Measurements from ENCODE around the gene TBC1D7. TPM values are rescaled to one million over a fixed set of nuclear protein-coding genes. Genes with fewer than 3 reads are reported as not detected.

Gene TBC1D7
- total and polyA plus RNA-seq, 10 donors: 10.9 to 20.9 (median 15.7) TPM

DNA sequence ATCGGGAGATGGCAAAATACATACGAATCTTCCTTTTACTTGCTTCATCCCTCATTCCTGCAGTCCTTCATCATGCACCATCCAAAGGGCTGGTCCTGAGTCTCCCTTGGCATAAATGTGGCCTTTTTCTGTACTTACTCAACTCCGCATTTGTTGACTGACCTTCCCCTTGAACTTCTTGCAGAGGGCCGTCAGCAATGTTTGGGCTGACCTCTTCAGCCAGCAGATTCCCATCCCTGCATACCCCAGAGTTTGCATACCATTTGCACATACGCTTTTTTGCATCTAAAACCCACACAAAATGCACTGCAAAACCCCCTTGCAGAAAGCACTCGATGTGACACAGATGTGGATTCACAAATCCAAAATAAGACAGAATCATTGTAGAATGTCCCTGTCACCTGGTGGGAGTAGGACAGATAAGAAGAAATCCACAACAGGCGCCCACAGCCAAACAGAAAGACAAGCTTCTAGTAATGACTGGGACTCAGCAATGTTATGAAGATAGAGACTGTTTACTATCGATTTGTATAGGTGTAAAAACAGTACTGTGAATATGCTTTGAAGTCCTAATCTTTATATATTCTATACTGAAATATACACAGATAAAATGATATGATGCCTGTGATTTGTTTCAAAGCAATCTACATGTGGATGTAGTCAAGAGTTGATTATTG, 45.8 kb downstream of the TBC1D7 start:
- H3K4me3 ChIP-seq: no peak overlapping the region
- H3K27me3 ChIP-seq (replicated peaks in 1 of 7): no peaks in the 10 kb centered on the region
- peaks cover 0 to 15% (median 12%) of the 10 kb centered on the region in 8 donors for H3K9me3 ChIP-seq
- peaks cover 0 to 75% (median 29%) of the 10 kb centered on the region in 6 donors for H3K4me1 ChIP-seq
- H3K36me3 ChIP-seq: peaks cover 0 to 99% (median 35%) of the 10 kb centered on the region in 6 donors
- 74 to 83% (median 75%) methylated on average over 8 of the region's 8 CpGs for WGBS, 5 donors
- intact Hi-C loops (cut with DNase I; ENCODE audit: low total_unique reads): no loop called here
- H3K27ac ChIP-seq: no peak overlapping the region
- no peak for DNase-seq
- TF ChIP-seq POLR2AphosphoS5 (IDR thresholded peaks at IDR 0.05) (no peak), POLR2A (IDR thresholded peaks at IDR 0.05) (no peak)
- TF ChIP-seq, protein P1, sequence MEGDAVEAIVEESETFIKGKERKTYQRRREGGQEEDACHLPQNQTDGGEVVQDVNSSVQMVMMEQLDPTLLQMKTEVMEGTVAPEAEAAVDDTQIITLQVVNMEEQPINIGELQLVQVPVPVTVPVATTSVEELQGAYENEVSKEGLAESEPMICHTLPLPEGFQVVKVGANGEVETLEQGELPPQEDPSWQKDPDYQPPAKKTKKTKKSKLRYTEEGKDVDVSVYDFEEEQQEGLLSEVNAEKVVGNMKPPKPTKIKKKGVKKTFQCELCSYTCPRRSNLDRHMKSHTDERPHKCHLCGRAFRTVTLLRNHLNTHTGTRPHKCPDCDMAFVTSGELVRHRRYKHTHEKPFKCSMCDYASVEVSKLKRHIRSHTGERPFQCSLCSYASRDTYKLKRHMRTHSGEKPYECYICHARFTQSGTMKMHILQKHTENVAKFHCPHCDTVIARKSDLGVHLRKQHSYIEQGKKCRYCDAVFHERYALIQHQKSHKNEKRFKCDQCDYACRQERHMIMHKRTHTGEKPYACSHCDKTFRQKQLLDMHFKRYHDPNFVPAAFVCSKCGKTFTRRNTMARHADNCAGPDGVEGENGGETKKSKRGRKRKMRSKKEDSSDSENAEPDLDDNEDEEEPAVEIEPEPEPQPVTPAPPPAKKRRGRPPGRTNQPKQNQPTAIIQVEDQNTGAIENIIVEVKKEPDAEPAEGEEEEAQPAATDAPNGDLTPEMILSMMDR (IDR thresholded peaks at IDR 0.05 in 8 of 11, conservative IDR thresholded peaks at IDR 0.05 in 3 of 11): no peak

DNA sequence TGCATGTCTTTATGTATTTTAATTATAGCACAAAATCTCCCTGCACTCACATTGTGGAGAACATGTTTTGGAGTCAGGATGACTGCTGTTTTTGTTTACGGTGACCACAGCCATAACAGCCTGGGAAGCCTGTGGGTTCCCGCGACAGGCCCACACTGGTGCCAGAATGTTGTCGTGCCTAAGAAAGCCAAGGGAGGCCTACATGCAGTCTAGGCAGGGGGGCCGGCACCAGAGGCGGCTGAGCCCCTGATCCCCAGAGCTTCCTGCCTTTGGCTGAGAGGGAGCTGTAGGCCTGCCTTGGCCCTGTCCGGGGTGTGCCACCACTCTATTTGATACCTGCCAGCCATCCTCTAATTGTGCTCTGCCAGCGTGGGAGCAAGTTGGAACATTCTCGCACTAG, 46.7 kb downstream of the TBC1D7 start:
- Histone ChIP-seq H3K4me3 (no peak overlapping the region), H3K36me3 (peaks cover 0 to 96% (median 28%) of the 10 kb centered on the region in 6 donors), H3K27me3 (replicated peaks in 1 of 7) (no peaks in the 10 kb centered on the region), H3K9me3 (peaks cover 0 to 6% (median 3%) of the 10 kb centered on the region in 8 donors), H3K4me1 (peaks cover 0 to 76% (median 34%) of the 10 kb centered on the region in 6 donors), H3K27ac (no peak overlapping the region)
- intact Hi-C loops (cut with DNase I; ENCODE audit: low total_unique reads): no loop called here
- no peak for DNase-seq
- 88 to 94% (median 89%) methylated on average over 8 to 9 of the region's 9 CpGs for WGBS, 5 donors
- peak in 1 of 3 donors; percentile 47 for TF ChIP-seq POLR2AphosphoS5 (IDR thresholded peaks at IDR 0.05)
- no peak for TF ChIP-seq POLR2A (IDR thresholded peaks at IDR 0.05)

DNA sequence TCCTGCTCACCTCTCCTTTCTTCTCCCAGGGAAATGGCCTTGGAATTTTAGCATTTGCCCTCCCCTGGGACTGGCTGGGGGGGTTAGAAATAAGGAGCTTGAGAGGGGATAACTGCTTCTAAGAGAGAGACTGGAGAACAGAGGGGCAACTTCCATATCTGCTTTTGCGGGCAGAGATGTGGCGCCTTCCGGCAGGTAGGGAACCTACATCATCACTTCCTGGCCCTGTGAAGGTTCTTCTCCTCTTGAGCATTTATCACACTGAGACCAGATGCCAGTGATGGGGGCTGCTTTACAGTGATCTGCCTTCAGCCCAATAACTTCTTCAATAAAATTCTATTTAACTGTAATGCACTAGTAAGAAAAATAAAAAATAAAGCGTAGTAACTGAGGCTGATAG, 48.1 kb downstream of the TBC1D7 start:
- TF ChIP-seq POLR2AphosphoS5 (IDR thresholded peaks at IDR 0.05) (no peak), POLR2A (IDR thresholded peaks at IDR 0.05) (no peak)
- TF ChIP-seq, protein P1 (IDR thresholded peaks at IDR 0.05 in 8 of 11, conservative IDR thresholded peaks at IDR 0.05 in 3 of 11): no peak
- intact Hi-C loops (cut with DNase I; ENCODE audit: low total_unique reads): no loop called here
- peaks cover 0 to 73% (median 25%) of the 10 kb centered on the region in 6 donors for H3K4me1 ChIP-seq
- no peak for DNase-seq
- H3K36me3 ChIP-seq: peaks cover 0 to 82% (median 19%) of the 10 kb centered on the region in 6 donors
- H3K27me3 ChIP-seq (replicated peaks in 1 of 7): no peaks in the 10 kb centered on the region
- no peaks in the 10 kb centered on the region for H3K9me3 ChIP-seq
- WGBS, 5 donors: 39 to 64% (median 55%) methylated on average over 4 of the region's 4 CpGs
- H3K27ac ChIP-seq: peak overlapping the region in 4 of 8 donors; percentile 36 to 70 (median 53)
- no peak overlapping the region for H3K4me3 ChIP-seq

DNA sequence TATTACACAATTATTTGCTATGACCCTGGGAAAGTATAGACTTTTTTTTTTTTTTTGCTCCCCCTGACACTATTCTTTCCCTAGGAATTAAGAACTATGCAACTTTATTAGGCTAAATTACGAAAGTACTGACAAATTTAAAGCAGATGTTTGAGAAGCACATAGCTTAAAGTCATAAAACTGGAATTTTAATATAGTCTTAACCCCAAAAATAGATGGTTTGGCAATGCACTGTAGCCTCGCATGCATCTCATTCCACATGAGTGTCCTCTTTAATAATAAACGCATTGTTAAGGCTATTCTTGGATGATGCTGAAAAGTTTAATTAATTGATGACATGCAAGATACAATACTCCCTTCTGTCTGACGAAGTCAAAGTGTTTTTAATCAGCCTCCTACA, 49.3 kb downstream of the TBC1D7 start:
- H3K27ac ChIP-seq: no peak overlapping the region
- H3K36me3 ChIP-seq: peaks cover 0 to 70% (median 16%) of the 10 kb centered on the region in 6 donors
- no peaks in the 10 kb centered on the region for H3K9me3 ChIP-seq
- no peak for DNase-seq
- H3K4me3 ChIP-seq: no peak overlapping the region
- no peaks in the 10 kb centered on the region for H3K27me3 ChIP-seq (replicated peaks in 1 of 7)
- WGBS, 5 donors: 59 to 77% (median 65%) methylated on average over 4 of the region's 4 CpGs
- intact Hi-C loops (cut with DNase I; ENCODE audit: low total_unique reads): loop anchor here (10.0 kb wide), 1 partner anchor 84 kb away; no protein-coding TSS in a partner anchor
- no peak for TF ChIP-seq POLR2AphosphoS5 (IDR thresholded peaks at IDR 0.05)
- TF ChIP-seq, protein P1 (IDR thresholded peaks at IDR 0.05 in 8 of 11, conservative IDR thresholded peaks at IDR 0.05 in 3 of 11): no peak
- TF ChIP-seq POLR2A (IDR thresholded peaks at IDR 0.05): no peak
- H3K4me1 ChIP-seq: peaks cover 0 to 77% (median 29%) of the 10 kb centered on the region in 6 donors
